Stimulated activated CD4-positive, alpha-beta T cell treated with anti-CD3 and anti-CD28 coated beads, TNF-alpha, amount 100 ng/mL, for 4 hours (primary cell): ENCODE measurements around the gene CNMD.
"Not testable (repeated sequence)": the region's sequence is repeated elsewhere in the genome, so short reads cannot be mapped to it uniquely, and the experiment has no call there.

ENCODE experiments used
- DNase-seq, 3 experiments: peaks; one replicate each; pipeline ENCODE4 v3.0.0-alpha.2; 2020; ENCODE audit warnings: low read depth in 3 of 3

Gene CNMD

DNA sequence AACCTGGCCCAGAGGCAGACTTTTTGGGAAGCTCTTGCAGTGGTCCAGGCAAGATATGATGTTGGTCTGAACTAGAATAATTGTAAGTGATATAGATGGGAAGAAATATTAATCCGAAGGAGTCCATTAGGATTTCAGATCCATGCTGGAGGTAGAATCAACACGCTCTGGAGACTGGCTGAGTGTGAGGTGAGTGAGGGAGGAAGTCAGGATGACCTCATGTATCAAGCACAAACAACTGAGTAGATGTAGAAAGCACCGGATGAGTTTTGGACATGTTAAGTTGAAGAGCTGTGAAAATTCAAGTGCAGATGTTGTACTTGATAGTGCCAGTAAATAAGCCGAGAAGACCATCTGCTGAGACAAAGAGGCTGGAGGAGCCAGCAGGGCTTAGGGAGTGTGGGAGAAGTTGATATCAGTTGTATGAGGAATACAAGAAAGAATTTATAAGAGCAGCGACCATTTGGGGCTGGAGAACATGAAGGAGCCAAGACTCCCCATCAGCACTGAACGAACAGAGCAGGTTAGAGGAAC lies 5.3 kb upstream of the CNMD start:
- no peak for DNase-seq

DNA sequence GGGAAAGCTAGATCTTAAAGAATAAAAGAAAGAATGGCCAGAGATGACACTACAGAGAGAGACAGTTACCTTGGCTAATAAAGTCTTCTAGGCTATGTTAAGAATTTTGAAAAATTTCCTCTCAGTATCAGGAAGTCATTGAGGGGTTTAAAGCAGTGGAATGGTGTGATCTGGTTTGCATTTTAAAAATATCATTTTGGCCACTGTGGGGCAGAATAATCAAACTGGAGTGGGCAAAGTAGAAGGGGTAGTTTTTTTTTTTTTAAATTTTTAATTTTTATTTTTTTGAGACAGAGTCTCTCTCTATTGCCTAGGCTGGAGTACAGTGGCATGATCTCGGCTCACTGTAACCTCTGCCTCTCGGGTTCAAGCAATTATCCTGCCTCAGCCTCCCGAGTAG lies 4.4 kb upstream of the CNMD start:
- DNase-seq = no peak

DNA sequence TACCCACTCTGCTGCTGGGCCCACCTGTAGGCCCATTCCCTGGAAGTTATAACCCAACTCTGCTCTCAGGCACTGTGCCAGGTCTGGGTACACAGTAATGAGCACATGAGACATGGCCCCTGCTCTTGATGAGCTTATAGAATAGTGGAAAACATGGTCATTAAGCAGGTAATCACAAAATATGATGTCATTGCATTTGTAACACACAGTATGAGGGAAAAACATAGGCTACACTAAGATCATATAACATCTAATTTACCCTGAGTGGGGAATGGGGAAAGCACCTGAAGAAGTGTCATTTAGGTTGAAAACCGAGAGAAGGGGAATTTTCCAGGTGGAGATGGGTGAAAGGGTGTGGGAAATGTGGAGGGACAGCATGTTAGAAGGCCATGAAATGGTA lies 3.9 kb upstream of the CNMD start:
- DNase-seq = no peak

DNA sequence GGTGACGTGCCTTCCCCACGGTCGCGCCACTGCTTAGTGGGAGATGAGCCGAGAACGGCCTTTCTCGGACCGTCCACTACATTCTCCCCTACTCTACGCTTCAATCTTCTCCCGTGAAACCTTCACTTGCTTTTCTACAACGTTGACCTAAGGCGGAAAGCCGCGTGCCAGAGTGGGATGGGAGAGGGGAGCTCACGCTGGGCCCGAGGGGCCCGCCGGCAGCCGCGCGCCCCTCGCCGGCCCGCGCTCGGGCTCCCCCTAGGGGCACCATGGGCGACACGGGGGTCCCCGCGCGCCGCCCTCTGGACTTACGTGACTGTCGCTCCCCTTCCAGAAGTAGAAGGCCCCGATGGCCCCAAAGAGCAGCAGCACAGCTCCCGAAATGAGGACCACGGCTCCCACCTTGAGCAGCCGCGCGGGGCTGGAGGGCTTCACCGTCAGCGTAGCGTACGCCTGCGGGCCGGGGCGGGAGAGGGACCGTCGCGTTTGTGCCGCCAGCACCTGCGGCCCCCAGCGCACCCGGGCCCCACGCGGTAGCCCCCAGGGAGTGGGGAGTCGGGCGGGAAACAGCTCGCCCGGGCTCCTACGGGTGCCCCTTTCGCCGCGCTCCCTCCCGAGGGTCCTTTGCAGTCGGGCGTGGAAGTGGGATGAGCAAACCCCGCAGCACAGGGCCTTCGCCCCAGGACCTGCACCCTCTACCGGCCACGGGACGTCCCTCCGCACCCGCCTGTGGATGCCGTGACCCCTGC lies 727 bp downstream of the CNMD start:
- DNase-seq = peak in 1 of 3 experiments; percentile 5

DNA sequence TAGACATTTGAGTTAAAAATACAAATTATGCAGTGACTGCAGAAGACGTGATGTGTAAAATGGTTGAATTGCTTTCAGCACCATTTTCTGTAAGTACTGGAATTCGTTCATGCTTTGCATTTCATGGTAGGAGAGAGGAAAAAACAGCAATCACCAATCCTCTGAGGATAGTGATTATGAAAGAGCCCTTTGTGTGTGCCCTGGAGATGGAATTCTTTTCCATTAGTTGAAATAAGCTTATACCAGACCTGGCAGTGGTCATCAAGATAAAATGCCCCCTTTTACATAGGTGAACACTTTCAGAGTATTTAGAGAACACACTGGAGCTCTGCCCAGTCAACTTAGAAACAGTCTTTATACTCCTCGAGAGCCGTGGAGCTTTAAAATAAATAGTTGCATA lies 1.7 kb downstream of the CNMD start:
- DNase-seq = no peak

DNA sequence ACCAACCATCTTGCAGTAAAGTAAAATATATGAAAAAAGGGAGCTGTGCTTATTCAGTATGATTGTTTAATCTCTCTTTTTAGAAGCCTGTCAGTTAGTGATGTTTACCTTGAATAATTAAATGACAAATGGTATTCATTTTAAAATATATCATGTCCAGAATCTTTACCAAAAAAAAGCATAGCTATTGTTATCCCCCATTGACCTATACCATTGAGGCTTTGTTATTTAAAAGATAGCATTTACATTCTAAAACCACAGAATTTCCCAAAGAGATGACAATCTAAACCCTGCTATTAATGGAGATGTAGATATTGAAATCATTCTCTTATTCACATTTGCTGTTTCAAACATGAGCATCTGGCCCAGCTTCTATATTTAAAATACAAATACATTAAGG lies 2.2 kb downstream of the CNMD start:
- DNase-seq = no peak

DNA sequence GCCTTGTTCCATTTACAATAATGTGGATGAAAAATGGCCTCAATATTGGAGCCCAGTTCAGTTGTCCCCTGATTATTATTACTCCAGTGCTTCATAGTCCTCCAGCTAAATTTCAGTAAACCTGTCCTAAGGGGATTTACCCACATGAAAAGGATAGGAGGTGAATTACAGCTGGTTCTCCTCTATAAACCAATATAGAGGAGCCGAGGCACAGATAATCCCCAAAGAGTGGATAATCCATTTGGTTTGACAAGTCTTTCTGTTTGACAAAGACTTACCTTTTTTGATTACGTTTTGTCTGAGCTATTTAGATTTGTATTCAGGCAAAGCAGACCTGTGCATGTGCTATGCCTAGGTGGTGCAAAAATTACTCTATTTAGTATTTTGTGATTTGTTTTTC lies 2.7 kb downstream of the CNMD start:
- DNase-seq = no peak

DNA sequence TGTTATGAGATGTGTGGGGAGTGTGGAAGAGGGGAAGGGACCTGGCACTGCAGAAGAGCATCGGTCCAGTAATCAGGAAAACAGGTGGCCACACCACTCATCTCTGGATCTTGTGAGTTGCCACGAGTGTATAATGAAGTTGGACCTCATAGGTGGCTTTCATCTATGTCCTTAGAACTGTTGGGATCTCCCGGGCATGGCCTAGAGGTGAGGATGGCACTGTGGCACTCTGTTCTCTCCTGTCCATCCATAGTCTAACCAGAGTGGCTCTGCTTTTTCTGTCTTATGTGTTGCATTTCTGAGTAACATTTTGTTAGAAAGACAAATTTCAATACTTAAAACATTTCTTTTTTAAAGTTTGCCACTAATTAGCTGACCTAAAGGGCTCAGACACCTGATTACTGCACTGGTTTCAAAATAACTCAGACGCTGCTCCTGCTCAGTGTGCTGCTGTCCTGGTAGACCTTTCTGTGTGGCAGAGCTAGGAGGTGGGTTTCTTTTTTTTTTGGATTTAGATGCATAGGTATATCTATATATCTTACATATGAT lies 5.5 kb downstream of the CNMD start:
- no peak for DNase-seq

DNA sequence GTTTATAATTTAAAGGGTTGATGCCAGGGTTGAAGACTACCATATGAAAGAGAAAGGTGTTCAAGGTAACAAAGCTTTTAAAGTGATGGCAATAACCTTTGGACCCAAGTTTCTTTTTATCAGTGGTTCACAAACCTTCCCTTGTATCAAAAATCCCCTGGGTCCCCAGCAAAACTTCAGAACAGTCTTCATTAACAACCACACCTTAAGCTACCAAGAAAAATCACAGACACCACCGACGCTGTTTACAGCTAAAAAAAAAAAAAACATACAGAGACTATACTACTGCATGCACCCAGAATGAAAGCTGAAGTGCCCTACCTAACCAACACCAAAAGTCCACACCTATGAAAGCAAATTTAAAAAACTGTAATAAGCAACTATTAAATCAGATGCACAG lies 13.4 kb downstream of the CNMD start:
- no peak for DNase-seq

DNA sequence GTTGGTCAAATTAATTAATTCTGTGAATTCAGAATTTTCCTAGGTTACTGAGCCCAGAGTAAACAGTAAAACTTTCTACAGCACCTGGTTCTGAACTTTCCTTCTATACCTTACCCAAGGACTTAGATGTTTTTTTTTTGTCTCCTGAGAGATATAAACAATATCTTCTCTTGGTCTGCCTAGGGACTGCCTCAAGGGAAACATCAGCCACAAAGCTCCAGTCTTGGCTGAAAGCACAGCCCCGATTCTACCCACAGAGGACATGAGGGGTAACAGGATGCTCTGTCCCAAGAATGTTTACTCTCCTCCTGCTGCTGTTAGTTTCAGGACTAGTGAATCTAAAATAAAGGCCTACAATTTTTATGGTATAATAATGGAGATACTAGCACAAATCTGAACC lies 14.3 kb downstream of the CNMD start:
- no peak for DNase-seq

DNA sequence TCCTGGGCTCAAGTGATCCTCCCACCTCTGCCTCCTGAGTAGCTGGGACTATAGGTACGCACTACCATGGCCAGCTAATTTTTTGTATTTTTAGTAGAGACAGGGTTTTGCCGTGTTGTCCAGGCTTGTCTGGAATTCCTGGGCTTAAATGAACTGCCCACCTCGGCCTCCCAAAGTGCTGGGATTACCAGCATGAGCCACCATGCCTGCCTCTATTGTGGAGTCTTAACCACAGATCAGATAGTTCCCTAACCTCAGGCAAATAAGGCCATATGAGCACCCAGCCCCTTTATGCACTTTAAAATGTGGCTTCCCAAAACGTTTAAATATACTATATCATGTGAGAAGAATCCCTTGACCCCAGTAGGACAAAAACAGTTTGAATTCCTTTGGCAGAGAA lies 16.4 kb downstream of the CNMD start:
- no peak for DNase-seq

DNA sequence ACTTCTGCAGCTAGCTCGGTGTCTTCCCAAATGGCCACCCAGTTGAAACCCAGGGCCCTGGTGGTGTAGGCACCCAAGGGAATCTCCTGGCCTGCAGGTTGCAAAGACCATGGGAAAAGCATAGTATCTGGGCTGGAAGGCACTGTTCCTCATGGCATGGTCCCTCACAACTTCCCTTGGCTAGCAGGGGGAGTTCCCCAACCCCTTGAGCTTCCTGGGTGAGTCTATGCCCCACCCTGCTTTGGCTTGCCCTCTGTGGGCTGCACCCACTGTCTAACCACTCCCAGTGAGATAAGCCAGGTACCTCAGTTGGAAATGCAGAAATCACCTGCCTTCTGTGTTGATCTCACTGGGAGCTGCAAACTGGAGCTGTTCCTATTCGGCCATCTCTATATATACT lies 18.3 kb downstream of the CNMD start:
- DNase-seq = not testable (repeated sequence)

DNA sequence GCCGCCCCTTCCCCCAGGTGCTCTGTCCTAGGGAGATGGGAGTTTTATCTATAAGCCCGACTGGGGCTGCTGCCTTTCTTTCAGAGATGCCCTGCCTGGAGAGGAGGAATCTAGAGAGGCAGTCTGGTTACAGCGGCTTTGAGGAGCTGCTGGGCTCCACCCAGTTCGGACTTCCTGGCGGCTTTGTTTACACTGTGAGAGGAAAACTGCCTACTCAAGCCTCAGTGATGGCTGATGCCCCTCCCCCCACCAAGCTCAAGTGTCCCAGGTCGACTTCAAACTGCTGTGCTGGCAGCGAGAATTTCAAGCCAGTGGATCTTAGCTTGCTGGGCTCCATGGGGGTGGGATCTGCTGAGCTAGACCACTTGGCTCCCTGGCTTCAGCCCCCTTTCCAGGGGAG lies 18.7 kb downstream of the CNMD start:
- not testable (repeated sequence) for DNase-seq

DNA sequence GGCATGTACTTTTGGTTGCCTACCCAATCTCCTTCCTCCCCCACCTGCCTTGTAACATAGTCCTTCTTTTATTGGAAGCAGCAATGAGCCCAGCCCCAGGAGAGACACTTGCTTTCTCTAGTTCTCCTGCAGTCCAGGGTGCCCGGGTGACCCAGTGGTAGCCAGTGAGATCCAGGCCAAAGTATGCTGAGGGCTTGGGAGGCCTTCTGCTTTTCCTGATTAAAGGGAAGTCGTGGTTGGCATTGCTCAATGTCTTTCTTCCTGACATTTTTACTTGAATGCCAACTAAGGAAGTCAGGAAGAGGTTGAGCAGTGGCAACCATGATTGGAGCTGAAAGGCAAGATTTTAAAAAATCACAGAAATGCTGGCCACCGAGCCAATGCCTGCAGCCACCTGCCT lies 25.7 kb downstream of the CNMD start:
- DNase-seq = no peak

DNA sequence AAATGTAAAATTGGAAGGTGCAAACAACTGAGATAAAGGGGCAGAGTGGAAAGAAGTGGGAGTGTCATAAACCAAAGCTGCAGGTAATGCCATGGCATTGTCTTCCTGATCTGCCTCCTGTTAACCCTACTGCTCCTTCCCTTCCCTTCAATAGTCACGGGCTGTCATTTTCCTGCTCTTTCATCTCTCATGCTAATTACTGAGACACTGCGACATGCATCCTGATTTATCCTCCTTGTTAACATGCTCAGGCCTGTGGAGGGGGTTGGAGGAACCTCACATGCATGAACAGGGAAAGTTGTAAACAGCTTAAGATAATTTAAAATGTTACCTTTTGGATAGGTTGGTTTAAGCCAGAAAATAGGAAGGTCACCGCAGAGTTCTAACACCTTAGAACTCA lies 27.2 kb downstream of the CNMD start:
- DNase-seq = no peak

DNA sequence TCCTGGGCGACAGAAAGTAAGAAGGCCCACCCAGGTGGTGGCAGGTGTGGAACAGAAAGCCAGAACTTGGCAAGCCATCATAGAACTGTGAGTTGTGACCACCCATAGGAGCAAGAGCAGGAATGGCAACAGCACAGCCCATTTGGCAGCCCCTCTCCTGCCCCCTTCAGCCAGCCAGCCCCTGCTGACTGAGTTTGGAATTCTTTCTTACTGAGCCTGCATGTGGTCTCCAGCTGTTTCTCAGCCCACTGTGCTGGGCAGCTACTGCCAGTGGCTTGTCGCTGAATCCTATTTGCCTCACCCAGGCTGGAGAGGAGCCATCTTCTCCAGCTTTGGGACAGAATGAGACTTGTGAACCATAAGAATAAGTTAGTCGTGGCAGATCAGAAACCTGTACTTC lies 28.3 kb downstream of the CNMD start:
- no peak for DNase-seq

DNA sequence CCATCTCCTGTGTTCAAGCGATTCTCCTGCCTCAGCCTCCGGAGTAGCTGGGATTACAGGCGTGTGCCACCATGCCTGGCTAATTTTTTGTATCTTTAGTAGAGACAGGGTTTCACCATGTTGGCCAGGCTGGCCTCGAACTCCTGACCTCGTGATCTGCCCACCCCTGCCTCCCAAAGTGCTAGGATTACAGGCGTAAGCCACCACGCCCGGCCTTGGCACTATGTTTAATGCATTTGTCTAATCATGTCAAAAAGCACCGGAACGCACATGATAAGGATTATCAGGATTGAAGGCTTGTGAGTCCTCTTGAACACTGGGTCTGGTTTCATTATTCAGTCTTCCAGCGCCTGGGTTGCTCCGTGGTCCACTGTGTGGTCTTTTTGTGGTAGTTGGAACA lies 31.4 kb downstream of the CNMD start:
- not testable (repeated sequence) for DNase-seq

DNA sequence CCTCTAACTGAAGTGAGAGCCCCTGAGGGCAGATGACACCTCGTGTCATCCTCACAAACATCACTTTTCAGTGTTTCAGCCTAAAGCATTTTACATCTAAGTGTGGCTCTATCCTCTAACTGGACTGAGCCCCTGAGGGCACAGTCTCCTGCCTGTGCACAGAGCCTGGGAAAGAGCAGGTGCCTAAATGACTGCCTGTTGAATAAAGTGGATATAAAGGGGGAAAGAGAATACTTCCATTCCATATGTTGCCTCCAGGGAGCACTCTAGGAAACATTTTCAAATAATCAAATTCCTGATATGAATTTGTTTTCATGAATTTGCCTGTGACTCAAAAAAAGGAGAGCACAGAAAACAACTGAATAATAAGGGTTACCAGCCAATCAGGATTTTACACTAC lies 32.2 kb downstream of the CNMD start:
- DNase-seq = no peak

DNA sequence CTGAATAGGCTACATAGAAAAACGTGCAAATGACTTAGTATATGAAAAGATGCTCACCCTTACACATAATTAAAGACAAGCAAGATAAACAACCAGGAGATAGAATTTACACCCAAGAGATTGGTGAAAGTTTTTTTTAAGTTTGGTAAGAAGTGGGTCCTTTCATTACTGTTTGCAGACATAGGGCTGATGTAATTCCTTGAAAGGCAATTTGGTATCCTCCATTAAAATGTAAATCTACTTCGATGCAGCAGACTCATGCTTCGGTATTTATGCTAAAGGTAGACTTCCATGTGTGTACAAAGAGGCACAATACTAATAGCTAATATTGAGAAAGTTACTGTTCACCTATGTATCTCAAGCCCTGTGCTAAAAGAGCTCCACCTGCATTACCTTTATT lies 33.5 kb downstream of the CNMD start:
- DNase-seq = no peak

DNA sequence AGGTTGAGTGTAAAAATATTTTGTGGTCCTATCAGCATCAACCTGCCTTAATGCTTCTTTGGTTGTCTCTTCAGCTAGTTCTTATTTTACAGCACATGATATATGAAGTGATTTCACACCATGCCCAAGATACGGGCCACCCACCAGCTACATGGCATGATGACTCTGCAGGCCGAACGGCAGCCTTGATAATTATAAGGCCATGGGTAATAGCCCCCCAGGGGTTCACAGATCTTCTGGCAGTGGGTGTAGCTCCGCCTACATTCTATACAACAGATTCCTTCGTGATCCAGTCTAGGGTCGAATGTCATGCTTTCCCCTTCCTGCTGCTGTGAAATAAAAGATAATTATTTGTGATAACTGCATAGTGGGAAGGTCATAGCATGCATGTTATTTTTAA lies 36.1 kb downstream of the CNMD start:
- DNase-seq = no peak

DNA sequence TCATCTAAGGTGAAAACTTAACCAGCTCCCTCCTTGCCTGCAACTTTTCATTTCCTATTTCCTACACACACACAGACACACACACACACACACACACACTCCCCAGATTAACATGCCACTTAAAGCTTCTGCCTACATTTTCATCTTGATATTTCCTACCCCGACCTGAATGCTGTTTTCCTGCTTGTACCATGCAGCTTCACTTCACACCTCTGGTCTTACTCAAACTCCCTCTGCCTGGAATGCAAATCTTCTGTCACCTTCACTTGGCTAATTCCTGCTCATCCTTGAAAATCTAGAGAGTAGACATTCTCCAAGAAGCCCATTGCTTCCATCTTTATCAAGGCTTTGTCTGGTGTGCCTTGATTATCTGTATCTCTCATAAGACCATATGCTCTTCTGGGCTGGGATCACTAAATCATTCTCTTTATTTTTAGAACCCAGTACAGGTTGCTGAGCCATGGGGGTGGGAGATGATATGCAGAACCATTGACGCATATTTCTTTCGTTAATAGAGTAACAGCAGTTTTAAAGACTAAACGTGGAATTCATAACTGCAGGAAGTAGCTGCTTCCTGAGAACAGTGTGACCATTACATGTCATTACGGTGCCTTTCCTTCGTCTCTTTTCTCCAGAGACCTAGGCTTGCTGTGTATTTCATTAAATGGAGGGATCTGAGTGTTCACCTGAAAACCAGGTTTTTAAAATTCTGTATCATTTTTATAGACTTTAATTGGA lies 37.7 kb downstream of the CNMD start:
- DNase-seq = no peak

DNA sequence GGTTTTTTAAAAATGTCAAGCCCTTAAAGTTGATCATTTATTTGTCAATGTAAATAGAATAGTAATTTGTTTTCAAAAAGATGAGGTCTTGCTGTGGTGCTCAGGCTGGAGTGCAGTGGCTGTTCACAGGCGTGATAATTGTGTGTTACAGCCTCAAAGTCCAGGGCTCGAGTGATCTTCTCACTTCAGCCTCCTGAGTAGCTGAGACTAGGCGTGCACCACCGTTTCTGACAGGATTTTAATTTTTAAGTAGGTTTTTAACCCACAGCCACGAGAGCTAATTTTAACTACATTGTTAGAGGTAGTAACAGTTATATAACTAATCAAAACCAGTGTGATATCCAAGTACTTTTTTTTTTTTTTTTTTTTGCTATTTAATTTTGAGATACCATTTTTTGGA lies 43.1 kb downstream of the CNMD start:
- DNase-seq = no peak

DNA sequence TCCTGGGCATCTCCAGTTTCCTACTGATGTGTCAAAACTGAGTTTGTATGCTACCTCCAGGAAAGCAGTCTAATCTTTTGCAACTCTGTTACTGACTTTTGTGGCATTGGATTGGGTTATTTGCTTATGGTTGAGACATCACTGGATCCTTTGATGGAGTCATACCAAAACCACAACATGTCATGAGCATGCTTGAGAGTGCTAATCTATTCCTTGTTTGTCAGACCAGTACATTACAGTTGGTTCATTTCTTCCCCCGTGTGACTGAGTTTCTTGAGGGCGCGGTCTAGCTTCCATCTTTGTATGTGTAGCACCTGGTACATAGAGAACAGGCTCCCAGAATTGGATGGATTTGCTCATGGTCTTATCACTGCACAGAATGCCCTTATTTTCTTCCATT lies 43.8 kb downstream of the CNMD start:
- DNase-seq = no peak
